Large intestine (tissue), 3 donors: ENCODE results near the gene CCDC158. TPM values are rescaled to one million over a fixed set of nuclear protein-coding genes. Genes with fewer than 3 reads are reported as not detected.

Experiments used
- DNase-seq, 2 donors: peaks; one replicate each; pipeline versions ENCODE4 v3.0.0 to v3.0.0-alpha.2; 2013
- H3K27ac ChIP-seq: one replicate; pipeline ENCODE4 v1.5.1; 2013; ENCODE audit warnings: low read length
- H3K27me3 ChIP-seq: 2 replicates; pipeline ENCODE4 v1.6.1; 2013; ENCODE audit warnings: low read length; ENCODE audit not compliant: control insufficient read depth, insufficient read depth
- H3K36me3 ChIP-seq: 2 replicates; pipeline ENCODE4 v1.6.1; 2013; ENCODE audit warnings: low read length; ENCODE audit not compliant: control insufficient read depth, insufficient read depth
- H3K4me1 ChIP-seq: one replicate; pipeline ENCODE4 v1.6.1; 2013; ENCODE audit warnings: low read length; ENCODE audit not compliant: control insufficient read depth, insufficient read depth
- H3K4me3 ChIP-seq: one replicate; pipeline ENCODE4 v1.5.1; 2013; ENCODE audit warnings: low read length
- H3K9me3 ChIP-seq: one replicate; pipeline ENCODE4 v1.6.1; 2013; ENCODE audit warnings: mild to moderate bottlenecking, low read depth, low read length, moderate library complexity; ENCODE audit not compliant: control insufficient read depth
- WGBS: methylation state at CpG from one replicate; pipeline ENCODE4 v1.1.5; 2013; ENCODE audit warnings: low lambda C conversion rate; ENCODE audit not compliant: insufficient coverage; 5-methylcytosine and 5-hydroxymethylcytosine counted together
- polyA plus RNA-seq: library from polyadenylated mRNA; unstranded; fragments of 120-200 nt; gene quantifications from one replicate; pipeline ENCODE4 v1.2.1, GENCODE V29; 2013

CCDC158 gene
- polyA plus RNA-seq, 1 donor = 0.52 TPM

DNA sequence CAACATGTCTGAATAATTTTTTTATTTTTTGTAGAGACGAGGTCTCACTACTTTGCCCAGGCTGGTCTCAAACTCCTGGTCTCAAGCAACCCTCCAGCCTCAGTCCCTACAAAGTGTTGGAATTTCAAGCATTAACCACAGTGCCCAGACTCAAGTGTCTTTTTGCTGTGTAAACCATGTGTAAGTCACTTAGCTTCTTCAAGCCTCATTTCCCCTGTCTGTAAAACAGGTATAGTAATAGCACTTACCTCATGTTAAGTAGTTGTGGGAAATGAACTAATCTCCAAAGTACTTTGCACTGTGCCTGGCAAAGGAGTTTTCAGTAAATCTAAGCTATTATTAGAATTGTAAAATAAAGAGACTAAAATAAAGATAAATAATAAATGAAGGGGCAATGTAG is 78.8 kb downstream of the CCDC158 start:
- DNase-seq = no peak
- Histone ChIP-seq H3K36me3 (no peaks in the 10 kb centered on the region), H3K4me1 (peaks cover 2% of the 10 kb centered on the region), H3K9me3 (peaks cover 4% of the 10 kb centered on the region), H3K4me3 (no peak overlapping the region), H3K27ac (peak overlapping the region; percentile 14), H3K27me3 (no peaks in the 10 kb centered on the region)
- WGBS = no CpG with 5 or more reads among the region's 1 CpG

DNA sequence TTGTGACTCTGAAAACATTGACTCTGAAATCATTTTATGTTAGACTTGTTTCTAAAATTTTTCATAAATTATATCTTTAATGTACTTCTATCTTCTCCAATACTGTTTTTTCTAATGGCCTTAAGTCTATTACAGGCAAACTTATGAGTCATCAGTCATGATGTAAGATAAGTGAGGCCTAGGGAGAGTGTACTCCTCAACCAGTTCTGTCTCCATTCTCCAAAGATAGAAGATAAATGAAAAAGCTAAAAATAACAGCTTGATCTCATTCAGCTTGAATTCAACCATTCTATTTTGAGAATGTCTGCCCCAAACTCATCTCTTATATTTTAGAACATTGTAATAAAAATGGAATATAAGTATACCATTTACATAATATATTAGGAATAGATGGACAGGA is 79.9 kb downstream of the CCDC158 start:
- Histone ChIP-seq H3K27ac (peak overlapping the region; percentile 35), H3K4me1 (peaks cover 2% of the 10 kb centered on the region), H3K4me3 (no peak overlapping the region), H3K9me3 (peaks cover 4% of the 10 kb centered on the region), H3K36me3 (no peaks in the 10 kb centered on the region), H3K27me3 (no peaks in the 10 kb centered on the region)
- peak; percentile 33 to 62 for DNase-seq

DNA sequence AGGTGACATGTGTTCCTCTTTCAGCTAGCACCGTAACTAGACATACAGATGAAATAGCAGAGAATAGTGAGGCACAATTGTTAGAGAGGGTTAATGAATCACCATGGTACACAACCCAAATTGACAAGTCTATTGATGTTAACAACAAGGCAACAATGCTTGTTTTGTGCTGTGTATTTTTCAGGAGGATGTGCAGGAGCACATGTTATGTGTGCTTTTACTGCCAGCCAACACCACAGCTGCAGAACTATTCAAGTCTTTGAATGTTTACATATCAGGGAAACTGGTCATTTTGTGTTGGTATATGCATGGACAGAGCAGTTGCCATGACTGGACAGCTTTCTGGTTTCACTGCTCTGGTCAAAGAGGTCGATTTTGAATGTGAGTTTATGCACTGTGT is 81.6 kb downstream of the CCDC158 start:
- H3K27ac ChIP-seq = no peak overlapping the region

DNA sequence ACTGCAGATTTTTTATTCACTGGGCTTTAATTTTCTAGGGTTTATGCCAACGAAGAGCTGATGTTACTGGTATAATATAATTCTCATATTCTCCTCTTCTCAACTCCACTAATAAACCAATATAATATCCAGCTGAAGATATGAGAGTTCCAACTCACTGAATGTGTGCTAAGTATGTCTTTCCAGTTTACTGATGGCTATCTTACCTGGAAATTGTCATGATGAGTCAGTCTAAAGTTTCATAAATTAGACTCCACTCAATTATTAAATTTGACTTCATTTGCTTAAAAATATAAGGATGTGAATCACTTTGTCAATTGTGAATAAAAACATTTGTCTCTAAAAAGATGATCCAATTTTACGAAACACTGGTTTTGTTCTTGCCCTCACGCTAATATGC is 86.1 kb downstream of the CCDC158 start:
- no peaks in the 10 kb centered on the region for H3K27me3 ChIP-seq
- no peaks in the 10 kb centered on the region for H3K9me3 ChIP-seq
- H3K36me3 ChIP-seq = no peaks in the 10 kb centered on the region
- DNase-seq = no peak
- H3K4me1 ChIP-seq = no peaks in the 10 kb centered on the region
- WGBS = 100% methylated on average over 2 of the region's 3 CpGs
- H3K27ac ChIP-seq = no peak overlapping the region
- H3K4me3 ChIP-seq = no peak overlapping the region

More for the DNA sequence above, 81.6 kb downstream of the CCDC158 start:
- no CpG with 5 or more reads among the region's 2 CpGs for WGBS
- Histone ChIP-seq H3K4me3 (no peak overlapping the region), H3K36me3 (no peaks in the 10 kb centered on the region), H3K27me3 (no peaks in the 10 kb centered on the region), H3K9me3 (peaks cover 4% of the 10 kb centered on the region), H3K4me1 (peaks cover 2% of the 10 kb centered on the region)
- no peak for DNase-seq

DNA sequence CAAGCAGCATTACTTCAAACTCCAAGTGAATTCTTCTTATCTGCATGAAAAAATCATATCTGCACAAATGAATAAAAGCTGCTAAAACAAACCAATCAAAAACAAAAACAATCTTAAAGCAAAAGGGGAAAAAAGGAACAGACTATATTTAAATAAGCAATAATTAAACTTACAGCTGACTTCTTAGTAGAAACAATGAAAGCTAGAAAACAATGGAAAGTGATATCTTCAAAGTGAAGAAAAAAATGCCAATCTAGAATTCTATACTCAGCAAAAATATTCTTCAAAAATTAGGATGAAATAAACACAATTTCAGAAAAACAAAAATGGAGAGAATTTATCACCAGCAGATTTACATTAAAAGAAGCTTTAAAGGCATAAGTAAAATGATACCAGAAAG is 94.4 kb downstream of the CCDC158 start:
- DNase-seq = no peak
- no peak overlapping the region for H3K4me3 ChIP-seq
- no peaks in the 10 kb centered on the region for H3K36me3 ChIP-seq
- H3K4me1 ChIP-seq = no peaks in the 10 kb centered on the region
- H3K27me3 ChIP-seq = no peaks in the 10 kb centered on the region
- H3K27ac ChIP-seq = no peak overlapping the region
- H3K9me3 ChIP-seq = peaks cover 9% of the 10 kb centered on the region

DNA sequence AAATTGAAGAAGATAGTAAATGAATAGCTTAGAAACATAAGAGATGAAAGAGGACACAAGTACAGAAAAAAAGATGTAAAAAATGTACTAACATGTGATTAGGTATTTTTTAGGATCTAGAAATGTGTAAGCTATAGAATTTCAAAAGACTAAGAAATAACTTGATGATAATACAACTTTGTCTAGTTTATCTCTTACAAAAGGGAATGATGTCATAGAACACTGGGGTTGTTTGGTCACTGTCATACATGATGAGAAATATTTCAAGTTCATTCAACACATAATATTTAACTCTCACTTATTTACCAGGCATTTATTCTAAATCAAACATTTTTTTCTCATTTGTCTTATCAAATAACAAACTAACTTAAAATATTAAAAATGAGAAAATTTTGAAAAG is 95.9 kb downstream of the CCDC158 start:
- no peak for DNase-seq
- Histone ChIP-seq H3K27ac (no peak overlapping the region), H3K4me3 (no peak overlapping the region), H3K4me1 (no peaks in the 10 kb centered on the region), H3K36me3 (no peaks in the 10 kb centered on the region), H3K9me3 (peaks cover 9% of the 10 kb centered on the region), H3K27me3 (no peaks in the 10 kb centered on the region)

DNA sequence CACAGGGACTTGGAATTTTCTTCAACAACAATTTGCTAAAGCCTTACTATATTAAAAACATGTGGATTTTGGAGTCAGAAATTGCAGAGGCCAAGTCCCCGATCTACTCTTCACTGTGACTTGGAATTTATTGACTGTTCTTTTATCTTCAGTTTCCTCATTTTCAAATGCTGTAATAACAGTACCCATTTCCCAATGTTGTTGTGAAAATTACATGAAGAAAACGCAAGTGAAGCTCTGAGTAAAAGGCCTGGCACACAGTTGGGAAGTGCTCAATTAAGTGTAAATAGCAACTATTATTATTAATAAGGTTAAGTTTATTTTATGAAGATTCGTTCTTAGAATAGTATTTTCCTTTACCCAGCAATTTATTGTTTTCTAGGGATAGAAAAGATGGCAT is 98.7 kb downstream of the CCDC158 start:
- no peaks in the 10 kb centered on the region for H3K27me3 ChIP-seq
- WGBS = 90% methylated on average over 3 of the region's 3 CpGs
- H3K4me1 ChIP-seq = no peaks in the 10 kb centered on the region
- no peak for DNase-seq
- peaks cover 9% of the 10 kb centered on the region for H3K9me3 ChIP-seq
- H3K36me3 ChIP-seq = no peaks in the 10 kb centered on the region
- H3K4me3 ChIP-seq = no peak overlapping the region
- H3K27ac ChIP-seq = no peak overlapping the region

DNA sequence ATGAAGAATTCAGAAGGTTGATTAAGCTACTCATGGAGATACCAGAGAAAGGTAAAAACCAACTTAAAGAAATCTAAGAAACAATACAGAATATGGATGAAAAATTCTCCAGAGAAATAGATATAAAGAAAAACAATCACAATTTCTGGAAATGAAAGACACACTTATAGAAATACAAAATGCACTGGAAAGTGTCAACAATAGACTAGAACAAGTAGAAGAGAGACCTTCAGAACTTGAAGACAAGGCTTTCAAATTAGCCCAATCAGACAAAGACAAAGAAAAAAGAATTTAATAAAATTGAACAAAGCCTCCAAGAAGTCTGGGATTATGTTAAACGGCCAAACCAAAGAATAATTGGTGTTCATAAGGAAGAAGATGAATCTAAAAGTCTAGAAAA is 104.8 kb downstream of the CCDC158 start:
- no peaks in the 10 kb centered on the region for H3K36me3 ChIP-seq
- H3K4me1 ChIP-seq = peaks cover 6% of the 10 kb centered on the region
- no peaks in the 10 kb centered on the region for H3K27me3 ChIP-seq
- DNase-seq = no peak
- 100% methylated on average over 1 of the region's 1 CpG for WGBS
- H3K4me3 ChIP-seq = no peak overlapping the region
- H3K9me3 ChIP-seq = peaks cover 8% of the 10 kb centered on the region
- no peak overlapping the region for H3K27ac ChIP-seq

DNA sequence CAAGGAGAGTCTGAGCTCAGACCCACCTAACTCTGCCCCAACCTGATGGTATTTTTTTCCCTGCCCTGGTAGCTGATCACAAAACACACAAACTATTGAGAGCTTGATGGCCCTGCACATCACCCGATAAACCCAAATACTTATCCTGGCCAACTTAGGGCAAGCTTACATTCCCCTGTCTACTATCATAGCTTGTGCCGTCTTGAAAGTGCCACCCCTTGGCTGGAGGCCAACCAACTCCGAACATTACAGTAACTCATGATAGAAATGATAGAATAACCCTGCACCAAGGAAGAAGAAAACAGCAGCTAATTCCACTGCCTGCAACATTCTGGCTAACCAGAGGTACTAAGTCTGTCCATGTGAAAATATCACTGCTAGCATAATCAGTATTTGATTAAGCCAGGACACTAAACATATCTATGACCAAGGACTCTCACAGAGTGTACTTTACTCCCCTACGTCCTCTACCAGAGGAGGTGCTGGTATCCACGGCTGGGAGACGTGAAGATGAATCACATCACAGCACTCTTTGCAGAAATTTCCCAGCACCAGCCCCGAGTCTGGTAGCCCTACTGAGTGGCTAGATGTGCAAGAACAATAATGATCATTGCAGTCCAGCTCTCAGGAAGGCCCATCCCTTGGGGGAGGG is 105.5 kb downstream of the CCDC158 start:
- Histone ChIP-seq H3K4me3 (no peak overlapping the region), H3K4me1 (peaks cover 10% of the 10 kb centered on the region), H3K9me3 (peaks cover 8% of the 10 kb centered on the region), H3K27ac (no peak overlapping the region), H3K36me3 (no peaks in the 10 kb centered on the region), H3K27me3 (no peaks in the 10 kb centered on the region)
- DNase-seq = no peak
- WGBS = no CpG with 5 or more reads among the region's 7 CpGs

DNA sequence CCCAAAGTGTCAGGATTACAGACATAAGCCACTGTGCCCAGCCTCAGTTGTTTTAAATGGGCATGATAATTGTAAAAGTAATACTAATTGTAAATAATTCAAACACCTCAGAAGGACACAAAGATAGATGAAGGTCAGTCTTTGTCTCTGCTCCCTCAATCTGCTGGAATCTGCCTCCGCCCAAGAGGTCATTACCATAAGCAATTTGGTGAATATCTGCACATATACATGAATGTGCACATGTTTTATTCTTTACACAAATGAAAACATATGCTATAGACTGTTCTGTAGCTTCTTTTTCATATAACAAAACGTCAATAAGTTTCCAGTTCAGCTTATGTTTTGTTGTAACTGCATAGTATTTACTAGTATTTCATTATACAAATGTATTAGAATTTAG is 107.4 kb downstream of the CCDC158 start:
- H3K27ac ChIP-seq = no peak overlapping the region
- DNase-seq = no peak
- WGBS = 75% methylated on average over 1 of the region's 2 CpGs

DNA sequence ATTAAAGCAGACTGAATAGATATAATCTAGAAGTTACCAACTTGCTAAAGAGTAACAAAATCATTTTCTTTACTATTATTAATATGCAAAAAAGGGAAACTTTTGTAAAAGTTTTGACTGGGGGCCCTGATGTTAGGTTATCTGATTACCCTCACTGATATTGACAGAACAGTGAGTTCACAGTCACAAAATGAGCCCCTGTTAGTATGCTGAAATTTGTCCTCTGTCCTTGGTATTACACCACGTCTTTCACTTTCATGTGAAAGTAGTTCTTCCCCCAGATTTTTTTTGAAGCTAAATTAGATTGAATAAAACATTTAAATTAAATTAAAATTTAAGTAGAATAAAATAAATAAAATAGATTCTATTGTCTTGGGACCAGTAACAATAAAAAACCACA is 108.5 kb downstream of the CCDC158 start:
- Histone ChIP-seq H3K36me3 (peaks cover 10% of the 10 kb centered on the region), H3K4me1 (peaks cover 31% of the 10 kb centered on the region), H3K27ac (no peak overlapping the region), H3K9me3 (peaks cover 8% of the 10 kb centered on the region), H3K27me3 (no peaks in the 10 kb centered on the region), H3K4me3 (no peak overlapping the region)
- WGBS = no CpG with 5 or more reads among the region's 1 CpG
- DNase-seq = no peak

More for the DNA sequence above, 107.4 kb downstream of the CCDC158 start:
- H3K36me3 ChIP-seq = peaks cover 10% of the 10 kb centered on the region
- H3K9me3 ChIP-seq = peaks cover 8% of the 10 kb centered on the region
- H3K27me3 ChIP-seq = no peaks in the 10 kb centered on the region
- peaks cover 24% of the 10 kb centered on the region for H3K4me1 ChIP-seq
- H3K4me3 ChIP-seq = no peak overlapping the region
